H9 (cell line): ENCODE results near the gene LGALS8. TPM values are rescaled to one million over a fixed set of nuclear protein-coding genes. Genes with fewer than 3 reads are reported as not detected.

Source experiments
- DNase-seq: peaks from one replicate; pipeline ENCODE4 v3.0.0-alpha.2; 2017
- H2AFZ ChIP-seq: one replicate; pipeline ENCODE4 v1.6.1; 2013; ENCODE audit warnings: mild to moderate bottlenecking, low read length, control low read depth, moderate library complexity
- H2AK5ac ChIP-seq: 2 replicates; pipeline ENCODE4 v1.6.1; 2013; ENCODE audit warnings: low read length, control low read depth, mixed read lengths; ENCODE audit not compliant: insufficient read length
- H2BK120ac ChIP-seq: one replicate; pipeline ENCODE4 v1.6.1; 2013; ENCODE audit warnings: low read depth, mild to moderate bottlenecking, low read length, control low read depth, inconsistent platforms; ENCODE audit not compliant: poor library complexity, severe bottlenecking
- H2BK12ac ChIP-seq: 2 replicates; pipeline ENCODE4 v1.6.1; 2013; ENCODE audit warnings: low read length, control low read depth, mixed read lengths, low read depth; ENCODE audit not compliant: insufficient read length
- H2BK15ac ChIP-seq: 2 replicates; pipeline ENCODE4 v1.6.1; 2013; ENCODE audit warnings: low read depth, low read length, control low read depth
- H2BK20ac ChIP-seq: one replicate; pipeline ENCODE4 v1.6.1; 2013; ENCODE audit warnings: low read depth, mild to moderate bottlenecking, low read length, control low read depth, inconsistent platforms; ENCODE audit not compliant: poor library complexity, severe bottlenecking
- H2BK5ac ChIP-seq: 2 replicates; pipeline ENCODE4 v1.6.1; 2013; ENCODE audit warnings: low read length, control low read depth, mixed read lengths; ENCODE audit not compliant: insufficient read length
- H3K14ac ChIP-seq: 2 replicates; pipeline ENCODE4 v1.6.1; 2013; ENCODE audit warnings: low read length, control low read depth; ENCODE audit not compliant: insufficient read depth
- H3K18ac ChIP-seq: 2 replicates; pipeline ENCODE4 v1.6.1; 2013; ENCODE audit warnings: low read depth, mild to moderate bottlenecking, mixed read lengths, low read length, control low read depth; ENCODE audit not compliant: insufficient read length
- H3K23ac ChIP-seq: 2 replicates; pipeline ENCODE4 v1.6.1; 2013; ENCODE audit warnings: low read length, control low read depth, mixed read lengths, low read depth; ENCODE audit not compliant: insufficient read length
- H3K23me2 ChIP-seq: 2 replicates; pipeline ENCODE4 v1.6.1; 2013; ENCODE audit warnings: low read depth, mild to moderate bottlenecking, mixed read lengths, low read length, control low read depth; ENCODE audit not compliant: insufficient read length, poor library complexity, severe bottlenecking
- H3K27ac ChIP-seq: 2 replicates; pipeline ENCODE4 v1.5.1; 2013; ENCODE audit warnings: low read length, control low read depth, mixed read lengths, low read depth; ENCODE audit not compliant: insufficient read length
- H3K27me3 ChIP-seq: 2 replicates; pipeline ENCODE4 v1.6.1; 2013; ENCODE audit warnings: low read length, control low read depth, inconsistent platforms; ENCODE audit not compliant: insufficient read depth
- H3K4ac ChIP-seq: 2 replicates; pipeline ENCODE4 v1.6.1; 2013; ENCODE audit warnings: low read depth, mild to moderate bottlenecking, control low read depth, inconsistent platforms, low read length, moderate library complexity
- H3K4me1 ChIP-seq: 2 replicates; pipeline ENCODE4 v1.6.1; 2013; ENCODE audit warnings: low read length, control low read depth, inconsistent platforms; ENCODE audit not compliant: insufficient read depth
- H3K4me2 ChIP-seq: 2 replicates; pipeline ENCODE4 v1.6.1; 2013; ENCODE audit warnings: low read length, control low read depth, mixed read lengths; ENCODE audit not compliant: insufficient read length, insufficient read depth
- H3K56ac ChIP-seq: 2 replicates; pipeline ENCODE4 v1.6.1; 2013; ENCODE audit warnings: low read depth, mild to moderate bottlenecking, mixed read lengths, low read length, control low read depth; ENCODE audit not compliant: insufficient read length
- H3K79me1 ChIP-seq: 2 replicates; pipeline ENCODE4 v1.6.1; 2013; ENCODE audit warnings: low read depth, mild to moderate bottlenecking, moderate library complexity, low read length, control low read depth, inconsistent platforms; ENCODE audit not compliant: insufficient read depth, poor library complexity, severe bottlenecking
- H3K79me2 ChIP-seq: 2 replicates; pipeline ENCODE4 v1.6.1; 2013; ENCODE audit warnings: low read length, control low read depth, inconsistent platforms; ENCODE audit not compliant: insufficient read depth
- H3K9ac ChIP-seq: 2 replicates; pipeline ENCODE4 v1.6.1; 2013; ENCODE audit warnings: low read length, control low read depth, mixed read lengths; ENCODE audit not compliant: insufficient read length; ENCODE audit errors: extremely low read depth
- H3K9me3 ChIP-seq: one replicate; pipeline ENCODE4 v1.6.1; 2013; ENCODE audit warnings: low read depth, low read length, inconsistent platforms; ENCODE audit not compliant: control insufficient read depth
- H3T11ph ChIP-seq: one replicate; pipeline ENCODE4 v1.6.1; 2013; ENCODE audit warnings: mild to moderate bottlenecking, low read length, control low read depth, inconsistent platforms
- H4K20me1 ChIP-seq: one replicate; pipeline ENCODE4 v1.6.1; 2013; ENCODE audit not compliant: control insufficient read depth, insufficient read length, insufficient read depth
- H4K5ac ChIP-seq: 2 replicates; pipeline ENCODE4 v1.6.1; 2013; ENCODE audit warnings: low read depth, mild to moderate bottlenecking, mixed read lengths, low read length, control low read depth; ENCODE audit not compliant: insufficient read length
- H4K8ac ChIP-seq: replicated peaks from 2 replicates; pipeline ENCODE4 v1.6.1; 2013; ENCODE audit warnings: low read length, control low read depth, mixed read lengths, low read depth; ENCODE audit not compliant: insufficient read length
- H4K91ac ChIP-seq: 2 replicates; pipeline ENCODE4 v1.6.1; 2013; ENCODE audit warnings: low read depth, mild to moderate bottlenecking, moderate library complexity, mixed read lengths, low read length, control low read depth; ENCODE audit not compliant: insufficient read length
- H3K27ac Mint-ChIP-seq, 3 experiments: 2 replicates in 2 of 3; 3 replicates in 1 of 3; pipeline ENCODE4 v1.8.0; 2020 to 2021; ENCODE audit warnings: mixed read lengths in 3 of 3, mild to moderate bottlenecking in 1 of 3, moderate library complexity in 1 of 3
- H3K27me3 Mint-ChIP-seq: 2 replicates; pipeline ENCODE4 v1.8.0; 2021; ENCODE audit warnings: low read depth, mild to moderate bottlenecking, moderate library complexity, mixed read lengths
- H3K36me3 Mint-ChIP-seq, 3 experiments: 2 replicates in 2 of 3; 3 replicates in 1 of 3; pipeline ENCODE4 v1.8.0; 2020 to 2021; ENCODE audit warnings: low read depth in 3 of 3, mixed read lengths in 3 of 3; ENCODE audit not compliant: insufficient read depth in 1 of 3
- H3K4me1 Mint-ChIP-seq, 2 experiments: 2 replicates each; pipeline ENCODE4 v1.8.0; 2020; ENCODE audit warnings: mixed read lengths in 2 of 2
- H3K4me3 Mint-ChIP-seq, 2 experiments: 2 replicates in 1 of 2; 3 replicates in 1 of 2; pipeline ENCODE4 v1.8.0; 2020 to 2021; ENCODE audit warnings: mild to moderate bottlenecking in 2 of 2, mixed read lengths in 2 of 2, moderate library complexity in 1 of 2
- H3K9me3 Mint-ChIP-seq, 2 experiments: 2 replicates in 1 of 2; 3 replicates in 1 of 2; pipeline ENCODE4 v1.8.0; 2020; ENCODE audit warnings: mild to moderate bottlenecking in 2 of 2, mixed read lengths in 2 of 2, moderate library complexity in 1 of 2
- CTCF ChIP-seq: fragments of 200-600 bp; sonication (generic); conservative IDR thresholded peaks from 3 replicates; pipeline ENCODE4 v1.8.0; 2021; ENCODE audit warnings: antibody characterized with exemption, mild to moderate bottlenecking
- WGBS: extraction: QIAGEN DNeasy Blood & Tissue Kit; methylation state at CpG from one replicate; pipeline ENCODE4 v1.1.7; 2013; ENCODE audit warnings: missing lambda C conversion rate, low lambda C conversion rate, mixed read lengths; ENCODE audit not compliant: insufficient read length; ENCODE audit errors: extremely low coverage; 5-methylcytosine and 5-hydroxymethylcytosine counted together
- total RNA-seq: library from RNA; stranded (reverse); gene quantifications from 2 replicates; pipeline ENCODE4 v1.2.1, GENCODE V29; 2021

The LGALS8 gene
- total RNA-seq, 1 experiment from 2014 or later: 14.2 TPM

- H3K4me2 ChIP-seq: no peak overlapping the region
- H4K20me1 ChIP-seq: no peaks in the 10 kb centered on the region
- H3K23ac ChIP-seq: no peak overlapping the region
- Mint-ChIP-seq H3K27ac (no peak overlapping the region), H3K9me3 (no peaks in the 10 kb centered on the region), H3K4me3 (no peak overlapping the region), H3K27me3 (no peaks in the 10 kb centered on the region), H3K4me1 (no peaks in the 10 kb centered on the region), H3K36me3 (peaks cover 45 to 91% (median 80%) of the 10 kb centered on the region in 3 experiments)
- H3K27ac ChIP-seq: no peak overlapping the region
- no peaks in the 10 kb centered on the region for H3K23me2 ChIP-seq
- H2AK5ac ChIP-seq: no peak overlapping the region
- no peak overlapping the region for H2BK12ac ChIP-seq
- no peak overlapping the region for H4K8ac ChIP-seq
- DNase-seq: no peak
- no peak overlapping the region for H2BK5ac ChIP-seq
- H2AFZ ChIP-seq: no peak overlapping the region
- no peak overlapping the region for H3K4ac ChIP-seq
- TF ChIP-seq CTCF: no peak
- no peaks in the 10 kb centered on the region for H3K9me3 ChIP-seq
- no peaks in the 10 kb centered on the region for H3K4me1 ChIP-seq
- no peak overlapping the region for H4K5ac ChIP-seq
- no peak overlapping the region for H3K56ac ChIP-seq
- no peak overlapping the region for H2BK15ac ChIP-seq
- WGBS: no CpG with 5 or more reads among the region's 5 CpGs
- H3K79me1 ChIP-seq: no peaks in the 10 kb centered on the region
- H2BK20ac ChIP-seq: no peak overlapping the region
- no peaks in the 10 kb centered on the region for H3K79me2 ChIP-seq
- H3K18ac ChIP-seq: no peak overlapping the region
- no peak overlapping the region for H3T11ph ChIP-seq
- H3K14ac ChIP-seq: no peak overlapping the region
- no peak overlapping the region for H4K91ac ChIP-seq
- H3K27me3 ChIP-seq: no peaks in the 10 kb centered on the region
- no peak overlapping the region for H3K9ac ChIP-seq
- H2BK120ac ChIP-seq: no peak overlapping the region
Observed at GRCh38 chr1:236565530-236565929, 41.7 kb downstream of the LGALS8 start.
